ENCODE results near the gene TRUB2. TPM values are rescaled to one million over a fixed set of nuclear protein-coding genes. Genes with fewer than 3 reads are reported as not detected.

The TRUB2 gene
- total RNA-seq, 2 donors from 2014 or later = 7.4 to 8.4 TPM

DNA sequence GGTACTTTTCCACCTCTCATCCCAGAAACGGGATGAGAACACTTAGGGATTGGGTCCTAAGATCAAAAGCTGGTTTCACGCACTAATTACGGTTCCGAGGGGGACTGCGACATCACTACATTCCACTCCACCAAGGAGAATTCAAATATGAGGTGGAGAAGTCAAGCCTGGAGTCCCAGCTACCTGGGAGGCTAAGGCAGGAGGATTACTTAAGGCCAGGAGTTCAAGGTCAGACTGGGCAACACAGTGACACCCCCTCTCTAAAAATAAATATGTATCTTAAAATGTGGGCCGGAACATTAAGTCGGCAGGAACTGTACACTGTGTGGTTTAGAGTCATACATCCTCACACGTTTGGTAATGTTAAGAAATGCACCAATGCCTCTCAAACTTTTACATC, 48.0 kb downstream of the TRUB2 start:
- Histone ChIP-seq H3K27me3 (replicated peaks; ENCODE audit: insufficient read depth) (no peaks in the 10 kb centered on the region), H3K36me3 (peaks cover 26% of the 10 kb centered on the region), H3K27ac (no peak overlapping the region), H3K4me1 (ENCODE audit: control insufficient read depth in 1 of 2, low read depth in 2 of 2) (peaks cover 18 to 30% of the 10 kb centered on the region in 2 donors), H3K4me3 (peak overlapping the region; percentile 100), H3K9me3 (no peaks in the 10 kb centered on the region)
- TF ChIP-seq, protein P1, sequence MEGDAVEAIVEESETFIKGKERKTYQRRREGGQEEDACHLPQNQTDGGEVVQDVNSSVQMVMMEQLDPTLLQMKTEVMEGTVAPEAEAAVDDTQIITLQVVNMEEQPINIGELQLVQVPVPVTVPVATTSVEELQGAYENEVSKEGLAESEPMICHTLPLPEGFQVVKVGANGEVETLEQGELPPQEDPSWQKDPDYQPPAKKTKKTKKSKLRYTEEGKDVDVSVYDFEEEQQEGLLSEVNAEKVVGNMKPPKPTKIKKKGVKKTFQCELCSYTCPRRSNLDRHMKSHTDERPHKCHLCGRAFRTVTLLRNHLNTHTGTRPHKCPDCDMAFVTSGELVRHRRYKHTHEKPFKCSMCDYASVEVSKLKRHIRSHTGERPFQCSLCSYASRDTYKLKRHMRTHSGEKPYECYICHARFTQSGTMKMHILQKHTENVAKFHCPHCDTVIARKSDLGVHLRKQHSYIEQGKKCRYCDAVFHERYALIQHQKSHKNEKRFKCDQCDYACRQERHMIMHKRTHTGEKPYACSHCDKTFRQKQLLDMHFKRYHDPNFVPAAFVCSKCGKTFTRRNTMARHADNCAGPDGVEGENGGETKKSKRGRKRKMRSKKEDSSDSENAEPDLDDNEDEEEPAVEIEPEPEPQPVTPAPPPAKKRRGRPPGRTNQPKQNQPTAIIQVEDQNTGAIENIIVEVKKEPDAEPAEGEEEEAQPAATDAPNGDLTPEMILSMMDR (IDR thresholded peaks at IDR 0.05) = no peak
- no peak for ATAC-seq (ENCODE audit: insufficient number of reproducible peaks, low FRiP score, low read depth)
- no peak for DNase-seq (ENCODE audit: low spot score)

DNA sequence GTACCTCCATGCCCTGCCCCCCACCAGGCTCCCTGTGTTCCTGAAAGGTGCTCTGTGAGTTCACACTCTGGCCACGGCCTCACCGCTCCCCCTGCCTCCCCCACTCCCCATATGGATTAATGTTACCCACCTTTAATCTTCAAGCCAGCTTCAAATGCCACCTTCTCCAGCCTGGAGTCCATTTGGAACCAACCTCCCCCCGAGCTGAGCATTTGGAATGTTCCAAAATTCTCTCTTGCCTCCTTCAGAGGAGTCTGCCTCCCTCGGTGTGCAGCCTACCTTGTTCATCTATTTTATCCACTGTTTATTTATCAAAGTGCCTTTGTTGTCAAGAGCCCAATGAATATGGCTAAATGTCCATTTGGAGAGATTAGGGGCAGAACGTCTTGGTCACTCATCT, 50.7 kb downstream of the TRUB2 start:
- no peak for DNase-seq (ENCODE audit: low spot score)
- Histone ChIP-seq H3K27ac (no peak overlapping the region), H3K36me3 (peaks cover 43% of the 10 kb centered on the region), H3K9me3 (no peaks in the 10 kb centered on the region), H3K27me3 (replicated peaks; ENCODE audit: insufficient read depth) (no peaks in the 10 kb centered on the region), H3K4me3 (no peak overlapping the region), H3K4me1 (ENCODE audit: control insufficient read depth in 1 of 2, low read depth in 2 of 2) (peaks cover 12 to 22% of the 10 kb centered on the region in 2 donors)
- no peak for ATAC-seq (ENCODE audit: insufficient number of reproducible peaks, low FRiP score, low read depth)
- TF ChIP-seq, protein P1 (IDR thresholded peaks at IDR 0.05) = no peak

DNA sequence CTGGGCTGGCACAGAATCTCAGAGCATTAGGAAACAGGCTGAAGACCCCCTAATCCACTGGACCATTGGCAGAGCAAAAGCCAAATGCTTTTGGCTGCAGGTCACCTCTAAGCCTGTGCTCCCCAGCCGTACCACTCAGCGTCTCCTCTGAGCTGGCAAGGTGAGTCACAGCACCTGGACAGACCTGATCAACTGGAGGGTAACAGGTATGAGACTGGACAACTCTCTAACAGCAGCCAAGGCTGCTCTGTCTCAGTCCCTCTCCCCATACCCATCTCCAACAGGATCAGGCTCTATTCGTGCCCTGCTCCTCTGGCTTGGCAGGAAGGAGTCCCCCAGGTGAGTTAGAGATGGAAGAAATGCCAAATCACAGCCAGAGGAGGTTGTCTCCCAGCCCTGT, 51.1 kb downstream of the TRUB2 start:
- no peak overlapping the region for H3K4me3 ChIP-seq
- no peak overlapping the region for H3K27ac ChIP-seq
- DNase-seq (ENCODE audit: low spot score) (no peak), ATAC-seq (ENCODE audit: insufficient number of reproducible peaks, low FRiP score, low read depth) (no peak)
- TF ChIP-seq, protein P1 (IDR thresholded peaks at IDR 0.05) = no peak
- peaks cover 12 to 22% of the 10 kb centered on the region in 2 donors for H3K4me1 ChIP-seq (ENCODE audit: control insufficient read depth in 1 of 2, low read depth in 2 of 2)
- no peaks in the 10 kb centered on the region for H3K9me3 ChIP-seq
- H3K27me3 ChIP-seq (replicated peaks; ENCODE audit: insufficient read depth) = no peaks in the 10 kb centered on the region
- H3K36me3 ChIP-seq = peaks cover 46% of the 10 kb centered on the region

DNA sequence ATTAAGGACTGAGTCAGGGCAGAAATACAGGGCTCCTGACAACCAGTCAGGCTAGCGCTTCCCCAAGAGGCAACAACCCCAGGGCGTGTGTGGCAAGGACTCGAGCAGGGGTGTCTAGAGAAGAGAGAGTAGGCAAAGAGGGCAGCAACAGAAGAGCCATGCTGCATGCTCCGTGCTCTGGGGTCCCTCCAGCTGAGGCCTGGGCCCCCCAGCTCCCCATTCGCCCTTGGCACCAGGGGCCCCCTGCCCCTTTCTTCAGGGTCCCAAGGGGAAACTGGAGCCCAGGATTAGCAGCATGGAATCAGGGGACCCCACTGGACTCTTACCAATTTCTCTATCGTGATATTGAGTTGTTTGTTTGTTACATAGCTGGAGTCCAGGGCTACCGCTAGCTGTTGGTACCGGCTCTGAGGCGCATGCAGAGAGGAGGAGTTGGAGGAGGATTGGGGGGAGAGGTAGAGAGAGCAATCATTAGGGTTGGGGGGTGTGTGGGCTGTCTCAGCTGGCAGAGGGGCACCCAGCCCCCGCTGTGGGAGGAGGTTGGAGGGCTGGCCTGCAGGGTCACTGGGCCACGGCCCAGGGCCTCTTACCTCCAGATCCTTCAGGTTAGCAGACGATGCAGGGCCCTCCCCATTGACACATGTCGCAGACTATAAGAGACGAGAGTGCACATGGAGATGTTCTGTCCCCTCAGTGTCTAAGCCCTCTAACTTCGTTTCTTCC, 55.2 kb downstream of the TRUB2 start:
- H3K27me3 ChIP-seq (replicated peaks; ENCODE audit: insufficient read depth) = no peaks in the 10 kb centered on the region
- H3K27ac ChIP-seq = no peak overlapping the region
- peaks cover 47% of the 10 kb centered on the region for H3K36me3 ChIP-seq
- no peak overlapping the region for H3K4me3 ChIP-seq
- TF ChIP-seq, protein P1 (IDR thresholded peaks at IDR 0.05) = no peak
- no peak for ATAC-seq (ENCODE audit: insufficient number of reproducible peaks, low FRiP score, low read depth)
- no peaks in the 10 kb centered on the region for H3K4me1 ChIP-seq (ENCODE audit: control insufficient read depth in 1 of 2, low read depth in 2 of 2)
- no peak for DNase-seq (ENCODE audit: low spot score)
- H3K9me3 ChIP-seq = no peaks in the 10 kb centered on the region

DNA sequence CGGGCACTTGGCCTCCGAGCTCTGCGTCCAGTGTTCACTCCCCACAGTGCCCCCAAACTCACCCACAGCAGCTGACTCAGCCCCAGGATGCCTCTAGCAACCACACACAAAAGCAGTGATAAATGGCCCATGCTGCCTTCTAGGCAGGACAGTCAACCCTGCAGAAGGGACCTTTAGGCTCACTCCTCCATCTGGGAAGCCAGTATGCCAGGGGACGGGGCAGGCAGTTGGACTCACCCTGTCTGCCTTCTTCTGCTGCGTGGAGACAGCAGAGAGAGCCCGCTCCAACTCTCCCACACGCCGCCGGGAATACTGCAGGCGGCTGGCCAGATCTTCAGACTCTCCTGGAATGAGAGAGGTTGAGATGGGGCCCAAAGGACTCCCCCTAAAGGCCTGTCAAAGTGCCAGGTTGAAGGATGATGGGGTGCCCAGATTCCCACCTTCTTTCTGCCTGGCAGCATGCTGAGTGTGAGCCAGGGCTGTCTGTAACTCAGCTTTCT, 56.8 kb downstream of the TRUB2 start:
- Histone ChIP-seq H3K9me3 (no peaks in the 10 kb centered on the region), H3K27ac (no peak overlapping the region), H3K36me3 (peaks cover 53% of the 10 kb centered on the region), H3K4me1 (ENCODE audit: control insufficient read depth in 1 of 2, low read depth in 2 of 2) (no peaks in the 10 kb centered on the region), H3K27me3 (replicated peaks; ENCODE audit: insufficient read depth) (no peaks in the 10 kb centered on the region), H3K4me3 (no peak overlapping the region)
- ATAC-seq (ENCODE audit: insufficient number of reproducible peaks, low FRiP score, low read depth) (no peak), DNase-seq (ENCODE audit: low spot score) (no peak)
- TF ChIP-seq, protein P1 (IDR thresholded peaks at IDR 0.05) = no peak
